Keratinocyte (primary cell): ENCODE data around the gene BDP1. TPM values are rescaled to one million over a fixed set of nuclear protein-coding genes. Genes with fewer than 3 reads are reported as not detected.
A peak's percentile ranks its signal among the peaks of the same experiment; 100 is the strongest.

ENCODE experiments used
- DNase-seq: peaks from one replicate; pipeline ENCODE4 v3.0.0-alpha.2; 2011; ENCODE audit warnings: low read depth, missing footprints, low spot score
- FAIRE-seq: peaks from 2 replicates; lab custom pipeline; 2011; peaks lifted over from hg19 to GRCh38; lab: Jason Lieb, UNC
- H2AFZ ChIP-seq: 2 replicates; pipeline ENCODE4 v1.6.0; 2012; ENCODE audit warnings: low read length, control low read depth, inconsistent platforms; ENCODE audit not compliant: control insufficient read depth
- H3K27ac ChIP-seq: 2 replicates; pipeline ENCODE4 v1.5.1; 2011; ENCODE audit warnings: low read length; ENCODE audit not compliant: control insufficient read depth, insufficient read depth
- H3K27me3 ChIP-seq: 3 replicates; pipeline ENCODE4 v1.6.0; 2011; ENCODE audit warnings: low read length; ENCODE audit not compliant: control insufficient read depth, insufficient read depth; ENCODE audit errors: extremely low read depth
- H3K36me3 ChIP-seq, 2 experiments: 2 replicates in 1 of 2; 3 replicates in 1 of 2; pipeline ENCODE4 v1.5.1; 2011; ENCODE audit warnings: low read length in 2 of 2, mild to moderate bottlenecking in 1 of 2; ENCODE audit not compliant: control insufficient read depth in 2 of 2, insufficient read depth in 2 of 2; ENCODE audit errors: extremely low read depth in 1 of 2
- H3K4me1 ChIP-seq: 3 replicates; pipeline ENCODE4 v1.5.1; 2011; ENCODE audit warnings: low read length; ENCODE audit not compliant: control insufficient read depth, insufficient read depth; ENCODE audit errors: extremely low read depth
- H3K4me2 ChIP-seq: 3 replicates; pipeline ENCODE4 v1.6.0; 2011; ENCODE audit warnings: low read depth, low read length; ENCODE audit not compliant: control insufficient read depth, insufficient read depth; ENCODE audit errors: extremely low read depth
- H3K4me3 ChIP-seq, 3 experiments: fragments of 200-600 bp in 1 of 3; sonication (generic) in 1 of 3; 2 replicates in 2 of 3; 3 replicates in 1 of 3; pipeline ENCODE4 v1.5.1; 2011 to 2016; ENCODE audit warnings: low read length in 3 of 3, mild to moderate bottlenecking in 3 of 3, control low read depth in 2 of 3, inconsistent platforms in 1 of 3, low read depth in 1 of 3, mixed read lengths in 1 of 3, mixed run types in 1 of 3, moderate library complexity in 1 of 3; ENCODE audit not compliant: control insufficient read depth in 2 of 3, insufficient read depth in 2 of 3; ENCODE audit errors: extremely low read depth in 1 of 3
- H3K79me2 ChIP-seq: 2 replicates; pipeline ENCODE4 v1.6.0; 2012; ENCODE audit warnings: low read length; ENCODE audit not compliant: control insufficient read depth, insufficient read depth
- H3K9ac ChIP-seq: 3 replicates; pipeline ENCODE4 v1.6.0; 2011; ENCODE audit warnings: low read length; ENCODE audit not compliant: control insufficient read depth, insufficient read depth; ENCODE audit errors: extremely low read depth
- H3K9me1 ChIP-seq: 3 replicates; pipeline ENCODE4 v1.6.0; 2011; ENCODE audit warnings: low read length; ENCODE audit not compliant: control insufficient read depth, insufficient read depth; ENCODE audit errors: extremely low read depth
- H3K9me3 ChIP-seq: 2 replicates; pipeline ENCODE4 v1.5.1; 2012; ENCODE audit warnings: low read depth, low read length; ENCODE audit not compliant: control insufficient read depth
- H4K20me1 ChIP-seq: 3 replicates; pipeline ENCODE4 v1.6.0; 2011; ENCODE audit warnings: low read length; ENCODE audit not compliant: control insufficient read depth, insufficient read depth; ENCODE audit errors: extremely low read depth
- CTCF ChIP-seq, 3 experiments: IDR thresholded peaks in 1 of 3; conservative IDR thresholded peaks in 1 of 3; optimal IDR thresholded peaks in 1 of 3; 2 replicates in 2 of 3; 3 replicates in 1 of 3; pipeline versions ENCODE3 to v1.5.1; 2011; ENCODE audit warnings: low read length in 3 of 3, mild to moderate bottlenecking in 3 of 3, moderate library complexity in 2 of 3, control low read depth in 1 of 3, inconsistent platforms in 1 of 3; ENCODE audit not compliant: insufficient read depth in 2 of 3; ENCODE audit errors: extremely low read depth in 1 of 3
- EZH2 ChIP-seq: IDR thresholded peaks from one replicate; pipeline ENCODE4 v1.6.1; 2012; ENCODE audit warnings: inconsistent platforms, mild to moderate bottlenecking, low read length, moderate library complexity
- dilution Hi-C: fragments of 300-500 bp; cut with MboI; formaldehyde crosslinking; loops from one replicate; pipeline ENCODE4 v1.7.0; 2020; ENCODE audit warnings: low sequenced_read_pairs; ENCODE audit not compliant: extremely low pct_ligation_motif_present
- polyA plus RNA-seq, 5 experiments: library from polyadenylated mRNA; depleted of rRNA in 3 of 5; stranded (reverse) in 3 of 5; stranded (forward) in 1 of 5; unstranded in 1 of 5; fragments of >200 nt; gene quantifications; 1 replicate in 1 of 5; 2 replicates in 3 of 5; 3 replicates in 1 of 5; pipeline versions ENCODE4 v1.2.1 to v1.2.3, GENCODE V29; 2011 to 2012; ENCODE audit warnings: missing spikeins in 2 of 5, low read depth in 1 of 5, low replicate concordance in 1 of 5

Gene BDP1
- polyA plus RNA-seq, 1 donor (not counting 4 experiments of a cell fraction or from before 2014, with no cell fraction given), result 16.2 TPM

GRCh38 chr5:71533142-71533541, 77.7 kb downstream of the BDP1 start:
- Histone ChIP-seq H3K27ac (no peak overlapping the region), H3K4me3 (no peak overlapping the region), H3K4me2 (no peak overlapping the region), H3K9me3 (no peaks in the 10 kb centered on the region), H3K4me1 (no peaks in the 10 kb centered on the region), H2AFZ (no peak overlapping the region), H3K9me1 (no peaks in the 10 kb centered on the region), H3K36me3 (peaks cover 2 to 16% of the 10 kb centered on the region in 2 experiments), H3K79me2 (peaks cover 2% of the 10 kb centered on the region), H4K20me1 (no peaks in the 10 kb centered on the region), H3K9ac (no peak overlapping the region), H3K27me3 (no peaks in the 10 kb centered on the region)
- dilution Hi-C loops, result no loop called here
- DNase-seq, result no peak
- FAIRE-seq, result no peak
- no peak for TF ChIP-seq EZH2
- no peak for TF ChIP-seq CTCF (optimal IDR thresholded peaks at IDR 0.05 in 1 of 3, IDR thresholded peaks at IDR 0.05 in 1 of 3, conservative IDR thresholded peaks at IDR 0.05 in 1 of 3; ENCODE audit: extremely low read depth in 1 of 3, insufficient read depth in 2 of 3, low read length in 3 of 3)

- peaks cover 3 to 14% of the 10 kb centered on the region in 2 experiments for H3K36me3 ChIP-seq
- DNase-seq, result no peak
Observed at GRCh38 chr5:71533615-71534014, 78.2 kb downstream of the BDP1 start.

More at GRCh38 chr5:71533615-71534014, 78.2 kb downstream of the BDP1 start:
- Histone ChIP-seq H3K4me3 (no peak overlapping the region), H2AFZ (no peak overlapping the region), H3K9ac (no peak overlapping the region), H3K9me1 (no peaks in the 10 kb centered on the region), H3K4me1 (no peaks in the 10 kb centered on the region), H3K9me3 (no peaks in the 10 kb centered on the region), H3K4me2 (no peak overlapping the region), H3K27ac (peak overlapping the region; percentile 3), H3K79me2 (peaks cover 2% of the 10 kb centered on the region), H3K27me3 (no peaks in the 10 kb centered on the region), H4K20me1 (no peaks in the 10 kb centered on the region)
- dilution Hi-C loops, result no loop called here
- no peak for FAIRE-seq
- no peak for TF ChIP-seq CTCF (optimal IDR thresholded peaks at IDR 0.05 in 1 of 3, IDR thresholded peaks at IDR 0.05 in 1 of 3, conservative IDR thresholded peaks at IDR 0.05 in 1 of 3; ENCODE audit: extremely low read depth in 1 of 3, insufficient read depth in 2 of 3, low read length in 3 of 3)
- TF ChIP-seq EZH2, result no peak
